ENCODE data around the gene NCK2. TPM values are rescaled to one million over a fixed set of nuclear protein-coding genes. Genes with fewer than 3 reads are reported as not detected.

The NCK2 gene
- total and polyA plus RNA-seq, 2 of the 13 experiments (the other 11 are each of a cell fraction or from before 2014, with no cell fraction given), result 14.8 to 23.5 TPM

DNA sequence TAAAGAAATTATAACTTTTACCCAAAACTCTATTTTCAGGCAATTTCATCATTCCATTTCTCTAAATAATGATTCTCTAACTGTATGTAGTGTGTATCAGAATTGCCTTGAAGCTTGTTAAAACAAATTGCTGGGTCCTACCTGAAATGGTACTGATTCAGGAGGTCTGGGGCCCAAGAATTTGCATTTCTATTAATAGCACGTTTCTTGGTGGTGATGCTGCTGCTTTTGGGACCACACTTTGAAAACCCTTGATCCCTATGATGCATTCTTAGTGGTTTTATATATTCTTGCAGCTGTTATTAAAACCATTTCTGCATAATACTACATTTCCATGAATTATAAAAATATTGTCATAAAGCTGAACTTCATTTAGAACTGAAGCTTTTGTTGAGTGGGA lies 140.7 kb downstream of the NCK2 start:
- H3K4me3 ChIP-seq (replicated peaks in 1 of 3; ENCODE audit: insufficient read depth in 1 of 3, low read depth in 2 of 3, low read length in 3 of 3), result no peak overlapping the region
- no peaks in the 10 kb centered on the region for H4K20me1 ChIP-seq (ENCODE audit: insufficient read depth, low read length)
- H3K9me3 ChIP-seq (ENCODE audit: low read length), result peaks cover 8% of the 10 kb centered on the region; the same call in 1 of the 2 replicates
- no peaks in the 10 kb centered on the region for H3K79me2 ChIP-seq (ENCODE audit: insufficient read depth, low read length)
- FAIRE-seq, result no peak
- ChIA-PET CTCF (ENCODE audit: low intra/inter-chr PET ratio, low total read pairs) (no interaction called here), POLR2A (no interaction called here)
- intact Hi-C loops (cut with micrococcal nuclease; ENCODE audit: unreplicated experiment) (no loop called here), in situ Hi-C loops (cut with HindIII; ENCODE audit: extremely low pct_ligation_motif_present, low pct_unique_long_range_greater_than_20kb) (loop anchor here (5.0 kb wide), 1 partner anchor 308 kb away; no protein-coding TSS in a partner anchor)
- no TSS peak for BruUV-seq (replicated peaks)
- no peak for DNase-seq (ENCODE audit: low spot score)
- no peak overlapping the region for H3K9ac ChIP-seq (ENCODE audit: insufficient read depth, low read depth, low read length)
- no peak for ATAC-seq
- H3K36me3 ChIP-seq (replicated peaks in 1 of 2; ENCODE audit: control insufficient read depth in 1 of 2, insufficient read depth in 2 of 2, low read length in 2 of 2), result peaks cover 4 to 14% of the 10 kb centered on the region in 2 experiments; a peak in 2 of 5 replicates
- no peak overlapping the region for H3K27ac ChIP-seq (ENCODE audit: extremely low read length, insufficient read depth, low read length)
- H3K4me1 ChIP-seq (ENCODE audit: insufficient read depth, low read length), result no peaks in the 10 kb centered on the region
- no peak overlapping the region for H2AFZ ChIP-seq (ENCODE audit: low read length)
- H3K27me3 ChIP-seq (ENCODE audit: control insufficient read depth in 1 of 2, insufficient read depth in 2 of 2, low read length in 2 of 2), result no peaks in the 10 kb centered on the region
- WGBS (ENCODE audit: low lambda C conversion rate), result 82% methylated on average over 1 of the region's 1 CpG
- TF ChIP-seq FOXO1 (CRISPR knock-in tag; IDR thresholded peaks at IDR 0.05) (no peak), SOX6 (IDR thresholded peaks at IDR 0.05) (no peak), SOX6 (CRISPR knock-in tag; IDR thresholded peaks at IDR 0.05) (no peak), NCOR1 (IDR thresholded peaks at IDR 0.05; ENCODE audit: borderline replicate concordance, low read length) (no peak), ZNF460 (CRISPR knock-in tag; IDR thresholded peaks at IDR 0.05; ENCODE audit: borderline replicate concordance) (no peak)
- TF ChIP-seq, protein P1, sequence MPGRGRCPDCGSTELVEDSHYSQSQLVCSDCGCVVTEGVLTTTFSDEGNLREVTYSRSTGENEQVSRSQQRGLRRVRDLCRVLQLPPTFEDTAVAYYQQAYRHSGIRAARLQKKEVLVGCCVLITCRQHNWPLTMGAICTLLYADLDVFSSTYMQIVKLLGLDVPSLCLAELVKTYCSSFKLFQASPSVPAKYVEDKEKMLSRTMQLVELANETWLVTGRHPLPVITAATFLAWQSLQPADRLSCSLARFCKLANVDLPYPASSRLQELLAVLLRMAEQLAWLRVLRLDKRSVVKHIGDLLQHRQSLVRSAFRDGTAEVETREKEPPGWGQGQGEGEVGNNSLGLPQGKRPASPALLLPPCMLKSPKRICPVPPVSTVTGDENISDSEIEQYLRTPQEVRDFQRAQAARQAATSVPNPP (CRISPR knock-in tag; IDR thresholded peaks at IDR 0.05), result no peak
- H3K4me2 ChIP-seq (ENCODE audit: low read depth, low read length), result no peak overlapping the region

DNA sequence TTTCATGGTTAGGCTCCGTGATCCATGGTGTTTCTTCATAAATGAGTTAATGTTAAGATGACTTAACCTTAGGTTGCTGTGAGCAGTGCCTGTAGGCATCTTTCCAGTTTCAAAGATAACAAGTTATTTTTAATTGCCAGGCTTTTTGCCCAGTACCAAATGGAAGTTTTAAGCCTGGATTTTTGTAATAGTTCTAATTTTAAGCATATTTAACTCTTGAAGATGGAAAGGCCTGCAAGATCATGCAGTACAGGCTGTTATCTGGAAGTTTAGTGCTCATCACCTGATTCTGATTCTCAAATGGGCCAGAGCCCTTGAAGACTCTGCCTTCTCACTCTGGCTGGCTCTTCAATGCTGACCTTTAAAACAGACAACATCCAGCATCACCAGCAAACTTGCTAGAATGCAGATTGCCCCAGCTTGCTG lies 141.3 kb downstream of the NCK2 start:
- H2AFZ ChIP-seq (ENCODE audit: low read length), result no peak overlapping the region
- 96% methylated on average over 1 of the region's 1 CpG for WGBS (ENCODE audit: low lambda C conversion rate)
- no peaks in the 10 kb centered on the region for H3K4me1 ChIP-seq (ENCODE audit: insufficient read depth, low read length)
- no TSS peak for BruUV-seq (replicated peaks)
- CTCF ChIA-PET (ENCODE audit: low intra/inter-chr PET ratio, low total read pairs), result no interaction called here
- no peak overlapping the region for H3K4me3 ChIP-seq (replicated peaks in 1 of 3; ENCODE audit: insufficient read depth in 1 of 3, low read depth in 2 of 3, low read length in 3 of 3)
- H3K27me3 ChIP-seq (ENCODE audit: control insufficient read depth in 1 of 2, insufficient read depth in 2 of 2, low read length in 2 of 2), result no peaks in the 10 kb centered on the region
- H3K79me2 ChIP-seq (ENCODE audit: insufficient read depth, low read length), result no peaks in the 10 kb centered on the region
- no peak for FAIRE-seq
- no peak for DNase-seq (ENCODE audit: low spot score)
- intact Hi-C loops (cut with micrococcal nuclease; ENCODE audit: unreplicated experiment) (no loop called here), in situ Hi-C loops (cut with HindIII; ENCODE audit: extremely low pct_ligation_motif_present, low pct_unique_long_range_greater_than_20kb) (loop anchor here (5.0 kb wide), 1 partner anchor 309 kb away; no protein-coding TSS in a partner anchor)
- POLR2A ChIA-PET, result no interaction called here
- H3K4me2 ChIP-seq (ENCODE audit: low read depth, low read length), result no peak overlapping the region
- H4K20me1 ChIP-seq (ENCODE audit: insufficient read depth, low read length), result no peaks in the 10 kb centered on the region
- no peak for ATAC-seq
- no peak overlapping the region for H3K27ac ChIP-seq (ENCODE audit: extremely low read length, insufficient read depth, low read length)
- H3K36me3 ChIP-seq (replicated peaks in 1 of 2; ENCODE audit: control insufficient read depth in 1 of 2, insufficient read depth in 2 of 2, low read length in 2 of 2), result peaks cover 4 to 14% of the 10 kb centered on the region in 2 experiments; a peak in 2 of 5 replicates
- H3K9ac ChIP-seq (ENCODE audit: insufficient read depth, low read depth, low read length), result no peak overlapping the region
- H3K9me3 ChIP-seq (ENCODE audit: low read length), result peaks cover 8% of the 10 kb centered on the region; the same call in 1 of the 2 replicates
- TF ChIP-seq MYNN (CRISPR knock-in tag; IDR thresholded peaks at IDR 0.05; ENCODE audit: low read depth) (no peak), ZNF263 (CRISPR knock-in tag; IDR thresholded peaks at IDR 0.05) (no peak), PHF8 (CRISPR knock-in tag; IDR thresholded peaks at IDR 0.05) (no peak), GFI1 (CRISPR knock-in tag; IDR thresholded peaks at IDR 0.05; ENCODE audit: borderline replicate concordance) (no peak), NAIF1 (CRISPR knock-in tag; IDR thresholded peaks at IDR 0.05; ENCODE audit: borderline replicate concordance) (no peak), SUZ12 (IDR thresholded peaks at IDR 0.05; ENCODE audit: low read depth, low read length) (no peak), PAX8 (CRISPR knock-in tag; IDR thresholded peaks at IDR 0.05; ENCODE audit: borderline replicate concordance) (no peak), NR2F6 (IDR thresholded peaks at IDR 0.05) (no peak), NR2F6 (CRISPR knock-in tag; IDR thresholded peaks at IDR 0.05) (no peak), YEATS2 (CRISPR knock-in tag; IDR thresholded peaks at IDR 0.05; ENCODE audit: borderline replicate concordance) (no peak), ZFP62 (CRISPR knock-in tag; IDR thresholded peaks at IDR 0.05) (no peak), ZKSCAN1 (IDR thresholded peaks at IDR 0.05; ENCODE audit: low read length) (no peak), FOSL1 (CRISPR knock-in tag; IDR thresholded peaks at IDR 0.05; ENCODE audit: borderline replicate concordance) (no peak), ZNF230 (CRISPR knock-in tag; IDR thresholded peaks at IDR 0.05) (no peak), ADNP (CRISPR knock-in tag; IDR thresholded peaks at IDR 0.05) (no peak), ZC3H4 (CRISPR knock-in tag; IDR thresholded peaks at IDR 0.05; ENCODE audit: borderline replicate concordance) (no peak)
- TF ChIP-seq, protein P2, sequence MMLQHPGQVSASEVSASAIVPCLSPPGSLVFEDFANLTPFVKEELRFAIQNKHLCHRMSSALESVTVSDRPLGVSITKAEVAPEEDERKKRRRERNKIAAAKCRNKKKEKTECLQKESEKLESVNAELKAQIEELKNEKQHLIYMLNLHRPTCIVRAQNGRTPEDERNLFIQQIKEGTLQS (CRISPR knock-in tag; IDR thresholded peaks at IDR 0.05), result no peak

Measured in HepG2 (cell line).